ENCODE data around the gene MCM10. TPM values are rescaled to one million over a fixed set of nuclear protein-coding genes. Genes with fewer than 3 reads are reported as not detected.

MCM10 gene
- total and polyA plus RNA-seq, 12 donors, result 0.07 to 3.8 (median 0.25) TPM; not detected in 3

- WGBS, 2 donors, result 91 to 93% methylated on average over 5 of the region's 5 CpGs
Observed at GRCh38 chr10:13227031-13227430, 65.7 kb downstream of the MCM10 start.

GRCh38 chr10:13231190-13231589, 69.8 kb downstream of the MCM10 start:
- intact Hi-C loops (cut with DNase I), result no loop called here
- Histone ChIP-seq H3K9me3 (no peaks in the 10 kb centered on the region), H3K27ac (no peak overlapping the region), H3K4me1 (no peaks in the 10 kb centered on the region), H3K27me3 (peaks cover 0 to 31% (median 14%) of the 10 kb centered on the region in 7 donors), H3K36me3 (no peaks in the 10 kb centered on the region), H3K4me3 (no peak overlapping the region)
- 63% methylated on average over 9 of the region's 9 CpGs for WGBS, 2 donors
- no peak for TF ChIP-seq CTCF (IDR thresholded peaks at IDR 0.05)
- no peak for DNase-seq
- ATAC-seq, result no peak

More at GRCh38 chr10:13227031-13227430, 65.7 kb downstream of the MCM10 start:
- no peak for TF ChIP-seq CTCF (IDR thresholded peaks at IDR 0.05)
- ATAC-seq, result no peak
- no peak overlapping the region for H3K4me3 ChIP-seq
- no peak for DNase-seq
- peaks cover 0 to 5% (median 0%) of the 10 kb centered on the region in 7 donors for H3K27me3 ChIP-seq
- intact Hi-C loops (cut with DNase I), result no loop called here
- no peaks in the 10 kb centered on the region for H3K9me3 ChIP-seq
- H3K27ac ChIP-seq, result no peak overlapping the region
- no peaks in the 10 kb centered on the region for H3K36me3 ChIP-seq
- no peaks in the 10 kb centered on the region for H3K4me1 ChIP-seq

GRCh38 chr10:13231808-13232207, 70.5 kb downstream of the MCM10 start:
- Histone ChIP-seq H3K27me3 (peaks cover 0 to 31% (median 14%) of the 10 kb centered on the region in 7 donors), H3K36me3 (no peaks in the 10 kb centered on the region), H3K9me3 (no peaks in the 10 kb centered on the region), H3K27ac (no peak overlapping the region), H3K4me3 (no peak overlapping the region), H3K4me1 (no peaks in the 10 kb centered on the region)
- DNase-seq (no peak), ATAC-seq (no peak)
- 79 to 85% methylated on average over 6 of the region's 6 CpGs for WGBS, 2 donors
- intact Hi-C loops (cut with DNase I), result no loop called here
- TF ChIP-seq CTCF (IDR thresholded peaks at IDR 0.05), result no peak

- no peak overlapping the region for H3K27ac ChIP-seq
- intact Hi-C loops (cut with DNase I), result no loop called here
- H3K27me3 ChIP-seq, result peaks cover 0 to 31% (median 14%) of the 10 kb centered on the region in 7 donors
- no peak overlapping the region for H3K4me3 ChIP-seq
- TF ChIP-seq CTCF (IDR thresholded peaks at IDR 0.05), result no peak
- H3K9me3 ChIP-seq, result no peaks in the 10 kb centered on the region
- DNase-seq, result no peak
- no peaks in the 10 kb centered on the region for H3K4me1 ChIP-seq
- no peaks in the 10 kb centered on the region for H3K36me3 ChIP-seq
- no peak for ATAC-seq
- WGBS, 2 donors, result 48 to 50% methylated on average over 14 of the region's 14 CpGs
Observed at GRCh38 chr10:13233358-13233757, 72.0 kb downstream of the MCM10 start.
